H1 (cell line): ENCODE results near the gene LIMA1. TPM values are rescaled to one million over a fixed set of nuclear protein-coding genes. Genes with fewer than 3 reads are reported as not detected.

Source experiments
- CTCF ChIA-PET: fragments of 300-600 bp; sonication (Branson Sonifier 250); formaldehyde crosslinking; loops from one replicate; lab custom pipeline; 2021; ENCODE audit not compliant: partially characterized antibody; lab: Charles Lee
- POLR2A ChIA-PET: fragments of 300-600 bp; sonication (Branson Sonifier 250); formaldehyde crosslinking; loops from one replicate; lab custom pipeline; 2021; ENCODE audit warnings: inconsistent platforms; ENCODE audit not compliant: partially characterized antibody; lab: Charles Lee
- DNase-seq, 2 experiments: peaks; one replicate each; pipeline versions ENCODE4 v3.0.0 to v3.0.0-alpha.2; 2010 to 2022; ENCODE audit warnings: low spot score in 2 of 2, low read depth in 1 of 2, mixed read lengths in 1 of 2
- FAIRE-seq: peaks from 2 replicates; lab custom pipeline; 2011; peaks lifted over from hg19 to GRCh38; lab: Jason Lieb, UNC
- H2AFZ ChIP-seq: 2 replicates; pipeline ENCODE4 v1.8.1; 2012; ENCODE audit warnings: low read length, inconsistent platforms
- H2AK5ac ChIP-seq: 2 replicates; pipeline ENCODE4 v1.6.1; 2013; ENCODE audit warnings: low read depth, low read length
- H2BK120ac ChIP-seq: replicated peaks from 2 replicates; pipeline ENCODE3; 2013; ENCODE audit warnings: low read depth, low read length, inconsistent platforms
- H2BK12ac ChIP-seq: 2 replicates; pipeline ENCODE4 v1.6.1; 2013; ENCODE audit warnings: low read depth, low read length
- H2BK15ac ChIP-seq: 2 replicates; pipeline ENCODE4 v1.6.1; 2013; ENCODE audit warnings: low read length
- H2BK20ac ChIP-seq: 2 replicates; pipeline ENCODE4 v1.6.1; 2013; ENCODE audit warnings: low read length
- H2BK5ac ChIP-seq: 2 replicates; pipeline ENCODE4 v1.6.1; 2013; ENCODE audit warnings: low read depth, low read length
- H3K14ac ChIP-seq: 2 replicates; pipeline ENCODE4 v1.6.1; 2013; ENCODE audit warnings: inconsistent platforms; ENCODE audit not compliant: insufficient read length
- H3K18ac ChIP-seq: 2 replicates; pipeline ENCODE4 v1.6.1; 2013; ENCODE audit warnings: low read length; ENCODE audit errors: extremely low read depth
- H3K23ac ChIP-seq: 2 replicates; pipeline ENCODE4 v1.6.1; 2013; ENCODE audit warnings: inconsistent platforms; ENCODE audit not compliant: insufficient read length
- H3K23me2 ChIP-seq: 2 replicates; pipeline ENCODE4 v1.6.1; 2013; ENCODE audit warnings: low read depth, low read length
- H3K27ac ChIP-seq: 2 replicates; pipeline ENCODE4 v1.6.1; 2011; ENCODE audit warnings: low read depth, low read length, inconsistent platforms
- H3K27me3 ChIP-seq, 4 experiments: replicated peaks in 1 of 4; 1 replicate in 1 of 4; 2 replicates in 3 of 4; pipeline versions ENCODE4 v1.6.1 to v1.8.1; 2011 to 2013; ENCODE audit warnings: low read length in 3 of 4, mild to moderate bottlenecking in 3 of 4, inconsistent platforms in 2 of 4, mixed read lengths in 2 of 4, moderate library complexity in 1 of 4; ENCODE audit not compliant: control insufficient read depth in 3 of 4, insufficient read depth in 3 of 4; ENCODE audit errors: extremely low read depth in 1 of 4
- H3K36me3 ChIP-seq, 4 experiments: 2 replicates each; pipeline versions ENCODE4 v1.6.1 to v1.8.1; 2011 to 2013; ENCODE audit warnings: mild to moderate bottlenecking in 4 of 4, low read length in 3 of 4, moderate library complexity in 2 of 4, control low read depth in 1 of 4, inconsistent platforms in 1 of 4; ENCODE audit not compliant: insufficient read depth in 4 of 4, control insufficient read depth in 2 of 4
- H3K4ac ChIP-seq: replicated peaks from 2 replicates; pipeline ENCODE3; 2013; ENCODE audit warnings: low read length, low read depth, mixed read lengths, inconsistent platforms; ENCODE audit not compliant: insufficient read length
- H3K4me1 ChIP-seq, 4 experiments: replicated peaks in 1 of 4; 1 replicate in 1 of 4; 2 replicates in 3 of 4; pipeline versions ENCODE4 v1.6.1 to v1.8.1; 2011 to 2013; ENCODE audit warnings: low read length in 3 of 4, inconsistent platforms in 2 of 4, mixed read lengths in 1 of 4; ENCODE audit not compliant: insufficient read depth in 4 of 4, control insufficient read depth in 3 of 4
- H3K4me2 ChIP-seq, 2 experiments: 2 replicates each; pipeline versions ENCODE4 v1.6.1 to v1.8.1; 2011 to 2013; ENCODE audit warnings: low read depth in 2 of 2, low read length in 2 of 2, control low read depth in 1 of 2, inconsistent platforms in 1 of 2, mild to moderate bottlenecking in 1 of 2; ENCODE audit not compliant: insufficient read depth in 1 of 2
- H3K4me3 ChIP-seq, 4 experiments: fragments of 200-600, 300-600 bp in 1 of 4; sonication (generic), shearing (Covaris generic), sonication (Bioruptor Twin) in 1 of 4; 2 replicates each; pipeline versions ENCODE4 v1.5.1 to v1.8.1; 2011 to 2016; ENCODE audit warnings: low read length in 4 of 4, low read depth in 3 of 4, control low read depth in 2 of 4, inconsistent platforms in 2 of 4, mild to moderate bottlenecking in 2 of 4, mixed read lengths in 1 of 4, moderate library complexity in 1 of 4; ENCODE audit not compliant: insufficient read depth in 2 of 4; ENCODE audit errors: extremely low read depth in 1 of 4
- H3K56ac ChIP-seq: replicated peaks from 2 replicates; pipeline ENCODE3; 2013; ENCODE audit warnings: low read depth, mild to moderate bottlenecking, mixed read lengths, low read length, inconsistent platforms; ENCODE audit not compliant: insufficient read length
- H3K79me1 ChIP-seq: 2 replicates; pipeline ENCODE4 v1.6.1; 2013; ENCODE audit warnings: low read depth, low read length, control low read depth
- H3K79me2 ChIP-seq, 2 experiments: 2 replicates each; pipeline versions ENCODE4 v1.6.1 to v1.8.1; 2012 to 2013; ENCODE audit warnings: low read length in 2 of 2, mild to moderate bottlenecking in 2 of 2, inconsistent platforms in 1 of 2; ENCODE audit not compliant: insufficient read depth in 2 of 2, control insufficient read depth in 1 of 2
- H3K9ac ChIP-seq, 4 experiments: replicated peaks in 1 of 4; 1 replicate in 1 of 4; 2 replicates in 3 of 4; pipeline versions ENCODE4 v1.6.1 to v1.8.1; 2011 to 2013; ENCODE audit warnings: low read depth in 3 of 4, low read length in 3 of 4, control low read depth in 2 of 4, mild to moderate bottlenecking in 2 of 4, moderate library complexity in 2 of 4, inconsistent platforms in 1 of 4; ENCODE audit errors: extremely low read depth in 1 of 4
- H3K9me3 ChIP-seq, 2 experiments: 2 replicates each; pipeline versions ENCODE4 v1.6.1 to v1.8.1; 2012 to 2013; ENCODE audit warnings: mild to moderate bottlenecking in 2 of 2, moderate library complexity in 2 of 2, control low read depth in 1 of 2, inconsistent platforms in 1 of 2, low read depth in 1 of 2, low read length in 1 of 2, mixed read lengths in 1 of 2; ENCODE audit not compliant: insufficient read depth in 2 of 2
- H4K20me1 ChIP-seq, 2 experiments: replicated peaks in 1 of 2; 2 replicates each; pipeline versions ENCODE3 to v1.8.1; 2011 to 2013; ENCODE audit warnings: inconsistent platforms in 2 of 2, low read length in 2 of 2, mild to moderate bottlenecking in 1 of 2; ENCODE audit not compliant: insufficient read depth in 2 of 2, control insufficient read depth in 1 of 2
- H4K5ac ChIP-seq: 2 replicates; pipeline ENCODE4 v1.6.1; 2013; ENCODE audit warnings: low read length, low read depth, mixed read lengths, inconsistent platforms; ENCODE audit not compliant: insufficient read length
- H4K8ac ChIP-seq: 2 replicates; pipeline ENCODE4 v1.8.0; 2013; ENCODE audit warnings: mild to moderate bottlenecking, moderate library complexity, low read length, inconsistent platforms; ENCODE audit not compliant: insufficient read depth; ENCODE audit errors: extremely low read depth
- H4K91ac ChIP-seq: replicated peaks from 2 replicates; pipeline ENCODE3; 2013; ENCODE audit warnings: low read length, mixed read lengths, inconsistent platforms; ENCODE audit not compliant: insufficient read length
- CHD1 ChIP-seq: IDR thresholded peaks from 2 replicates; pipeline ENCODE4 v1.6.1; 2012; ENCODE audit warnings: low read depth, low read length, improper control_type of control experiment
- CTBP2 ChIP-seq: IDR thresholded peaks from 2 replicates; pipeline ENCODE4 v1.7.0; 2011; ENCODE audit warnings: borderline replicate concordance, mild to moderate bottlenecking, moderate library complexity, mixed read lengths, low read length; ENCODE audit not compliant: insufficient read depth, insufficient read length
- EGR1 ChIP-seq: IDR thresholded peaks from 2 replicates; pipeline ENCODE4 v1.6.1; 2011; ENCODE audit warnings: low read depth, low read length, borderline replicate concordance
- NRF1 ChIP-seq: IDR thresholded peaks from 2 replicates; pipeline ENCODE4 v1.6.1; 2011; ENCODE audit warnings: mild to moderate bottlenecking, low read depth, low read length, improper control_type of control experiment
- RFX5 ChIP-seq: IDR thresholded peaks from 2 replicates; pipeline ENCODE4 v1.6.1; 2011; ENCODE audit warnings: low read depth, low read length, improper control_type of control experiment, borderline replicate concordance
- SUZ12 ChIP-seq: fragments of 200-600 bp; sonication (generic); IDR thresholded peaks from 2 replicates; pipeline ENCODE4 v1.6.1; 2012; ENCODE audit warnings: mild to moderate bottlenecking, inconsistent platforms, low read length, moderate library complexity, mixed read lengths
- TAF7 ChIP-seq: optimal IDR thresholded peaks from 2 replicates; pipeline ENCODE3; 2011; ENCODE audit warnings: low read depth, mild to moderate bottlenecking, inconsistent platforms, low read length, moderate library complexity, borderline replicate concordance
- ZNF274 ChIP-seq: IDR thresholded peaks from 2 replicates; pipeline ENCODE4 v1.7.0; 2012; ENCODE audit warnings: low read length, borderline replicate concordance; ENCODE audit errors: extremely low read depth
- polyA plus RNA-seq, 7 experiments: library from polyadenylated mRNA; depleted of rRNA in 3 of 7; stranded (reverse) in 5 of 7; unstranded in 2 of 7; fragments of >200 nt in 5 of 7; fragments of 200-250 nt in 2 of 7; gene quantifications; 1 replicate in 5 of 7; 2 replicates in 1 of 7; 4 replicates in 1 of 7; pipeline versions ENCODE4 v1.2.1 to v1.2.3, GENCODE V29; 2011 to 2013; ENCODE audit warnings: missing spikeins in 2 of 7, mixed read lengths in 2 of 7
- total RNA-seq: library from RNA; stranded (reverse); fragmentation: NEBNext Ultra II Directional; extraction: Animal tissue kit (Norgen Biotek cat#: 25700); gene quantifications from 2 replicates; pipeline ENCODE4 v1.2.1, GENCODE V29; 2021
- TF ChIP-seq, protein P1 (sequence below): IDR thresholded peaks from 2 replicates; pipeline ENCODE4 v1.6.1; 2012; ENCODE audit warnings: low read length, inconsistent platforms

Gene LIMA1
- total and polyA plus RNA-seq, 2 of the 8 experiments (the other 6 are each of a cell fraction or from before 2014, with no cell fraction given), result 12.7 to 47.6 TPM

DNA sequence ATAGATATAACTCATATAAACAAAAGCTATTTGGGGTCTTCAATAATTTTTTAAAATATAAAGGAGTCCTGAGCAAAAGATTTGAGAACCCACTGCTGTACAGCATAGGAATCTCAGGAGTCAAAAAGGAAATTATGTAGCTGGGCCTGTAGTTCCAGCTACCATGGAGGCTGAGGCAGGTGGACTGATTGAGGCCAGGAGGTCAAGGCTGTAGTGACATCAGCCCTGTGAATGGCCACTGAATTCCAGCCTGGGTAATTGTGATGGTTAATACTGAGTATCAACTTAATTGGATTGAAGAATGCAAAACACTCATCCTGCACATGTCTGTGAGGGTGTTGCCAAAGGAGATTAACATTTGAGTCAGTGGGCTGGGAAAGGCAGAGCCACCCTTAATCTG lies 126.7 kb downstream of the LIMA1 start:
- no peak overlapping the region for H2BK15ac ChIP-seq
- no peak overlapping the region for H2BK120ac ChIP-seq
- H3K4me1 ChIP-seq, result no peaks in the 10 kb centered on the region
- ChIA-PET POLR2A (interaction anchor here (0.5 to 3.3 kb wide), 6 partner anchors 9 to 317 kb away, joined by 3 to 20 read pairs (median 4); partner anchors contain the start of genes CERS5 and SMARCD1), CTCF (interaction anchor here (1.0 to 1.2 kb wide), 4 partner anchors 12 to 82 kb away, joined by 3 to 6 read pairs (median 5); no protein-coding TSS in a partner anchor)
- H3K79me1 ChIP-seq, result peaks cover 2% of the 10 kb centered on the region; the same call in 1 of the 2 replicates
- peaks cover 2% of the 10 kb centered on the region in 2 experiments for H4K20me1 ChIP-seq
- no peak overlapping the region for H4K8ac ChIP-seq
- H3K79me2 ChIP-seq, result peaks cover 0 to 69% of the 10 kb centered on the region in 2 experiments; a peak in 3 of 4 replicates
- H3K27me3 ChIP-seq, result no peaks in the 10 kb centered on the region
- H3K18ac ChIP-seq, result no peak overlapping the region
- no peak for FAIRE-seq
- no peak overlapping the region for H4K91ac ChIP-seq
- H3K4ac ChIP-seq, result no peak overlapping the region
- H3K23ac ChIP-seq, result no peak overlapping the region
- H3K14ac ChIP-seq, result no peak overlapping the region
- H3K4me2 ChIP-seq, result no peak overlapping the region
- H3K9me3 ChIP-seq, result no peaks in the 10 kb centered on the region
- no peak overlapping the region for H2BK12ac ChIP-seq
- H2BK20ac ChIP-seq, result no peak overlapping the region
- peaks cover 0 to 4% (median 0%) of the 10 kb centered on the region in 4 experiments; a peak in 1 of 8 replicates for H3K36me3 ChIP-seq
- H3K4me3 ChIP-seq, result no peak overlapping the region
- H2BK5ac ChIP-seq, result no peak overlapping the region
- H4K5ac ChIP-seq, result no peak overlapping the region
- DNase-seq, result no peak
- H3K9ac ChIP-seq, result no peak overlapping the region
- no peak overlapping the region for H3K27ac ChIP-seq
- H3K56ac ChIP-seq, result no peak overlapping the region
- H2AK5ac ChIP-seq, result no peak overlapping the region
- no peak overlapping the region for H2AFZ ChIP-seq
- H3K23me2 ChIP-seq, result no peaks in the 10 kb centered on the region
- no peak for TF ChIP-seq CTBP2
- TF ChIP-seq NRF1, result no peak
- no peak for TF ChIP-seq ZNF274
- no peak for TF ChIP-seq SUZ12
- no peak for TF ChIP-seq RFX5
- TF ChIP-seq EGR1, result no peak
- no peak for TF ChIP-seq CHD1
- no peak for TF ChIP-seq TAF7
- TF ChIP-seq, protein P1, sequence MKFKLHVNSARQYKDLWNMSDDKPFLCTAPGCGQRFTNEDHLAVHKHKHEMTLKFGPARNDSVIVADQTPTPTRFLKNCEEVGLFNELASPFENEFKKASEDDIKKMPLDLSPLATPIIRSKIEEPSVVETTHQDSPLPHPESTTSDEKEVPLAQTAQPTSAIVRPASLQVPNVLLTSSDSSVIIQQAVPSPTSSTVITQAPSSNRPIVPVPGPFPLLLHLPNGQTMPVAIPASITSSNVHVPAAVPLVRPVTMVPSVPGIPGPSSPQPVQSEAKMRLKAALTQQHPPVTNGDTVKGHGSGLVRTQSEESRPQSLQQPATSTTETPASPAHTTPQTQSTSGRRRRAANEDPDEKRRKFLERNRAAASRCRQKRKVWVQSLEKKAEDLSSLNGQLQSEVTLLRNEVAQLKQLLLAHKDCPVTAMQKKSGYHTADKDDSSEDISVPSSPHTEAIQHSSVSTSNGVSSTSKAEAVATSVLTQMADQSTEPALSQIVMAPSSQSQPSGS, result no peak
